GM21515 (cell line): Measurements from ENCODE around the gene SPDYC.
A peak's percentile ranks its signal among the peaks of the same experiment; 100 is the strongest.

Experiments
- ATAC-seq: cut with Tn5 transposase; IDR thresholded peaks from one replicate; pipeline ENCODE4 v1.9.1; 2021; ENCODE audit not compliant: unreplicated experiment

SPDYC gene

GRCh38 chr11:65170058-65170534 is at the start of gene SPDYC:
Gene SPDYC (plus strand): TSS chr11:65170233. CDS start chr11:65171358, 1,125 bp downstream.
- ATAC-seq = no peak

- no peak for ATAC-seq
Measured at GRCh38 chr11:65120831-65121230, 49.2 kb upstream of the SPDYC start.

GRCh38 chr11:65121447-65121864 is 48.6 kb upstream of the SPDYC start:
- no peak for ATAC-seq

GRCh38 chr11:65121865-65122696 is 48.0 kb upstream of the SPDYC start, which contains the start of the genes FAU and MRPL49:
Gene FAU (minus strand): TSS chr11:65122134. CDS start chr11:65121813, 321 bp downstream.
Gene MRPL49 (plus strand): TSS chr11:65122321. CDS start chr11:65122347, 26 bp downstream.
- peak; percentile 59 for ATAC-seq

GRCh38 chr11:65124480-65125196 is 45.4 kb upstream of the SPDYC start:
- ATAC-seq = no peak

GRCh38 chr11:65125197-65126056 is 44.6 kb upstream of the SPDYC start:
- ATAC-seq = no peak

- ATAC-seq = no peak
Measured at GRCh38 chr11:65126624-65127274, 43.3 kb upstream of the SPDYC start.

GRCh38 chr11:65127473-65128181 is 42.4 kb upstream of the SPDYC start:
- ATAC-seq = no peak

GRCh38 chr11:65128182-65129145 is 41.6 kb upstream of the SPDYC start:
- ATAC-seq = no peak

- ATAC-seq = no peak
Measured at GRCh38 chr11:65129649-65130441, 40.2 kb upstream of the SPDYC start.

- no peak for ATAC-seq
Measured at GRCh38 chr11:65130631-65131416, 39.2 kb upstream of the SPDYC start.

- ATAC-seq = no peak
Measured at GRCh38 chr11:65131417-65131776, 38.6 kb upstream of the SPDYC start.

GRCh38 chr11:65131895-65132237 is 38.2 kb upstream of the SPDYC start:
- no peak for ATAC-seq

GRCh38 chr11:65132238-65132987 is 37.6 kb upstream of the SPDYC start:
- peak; percentile 26 for ATAC-seq

- no peak for ATAC-seq
Measured at GRCh38 chr11:65132988-65133700, 36.9 kb upstream of the SPDYC start.

- ATAC-seq = no peak
Measured at GRCh38 chr11:65133724-65134123, 36.3 kb upstream of the SPDYC start.
